Measurements from ENCODE around the gene FBXO10. TPM values are rescaled to one million over a fixed set of nuclear protein-coding genes. Genes with fewer than 3 reads are reported as not detected.

The FBXO10 gene
- total RNA-seq, 2 donors from 2014 or later: 19.5 to 26.6 TPM

DNA sequence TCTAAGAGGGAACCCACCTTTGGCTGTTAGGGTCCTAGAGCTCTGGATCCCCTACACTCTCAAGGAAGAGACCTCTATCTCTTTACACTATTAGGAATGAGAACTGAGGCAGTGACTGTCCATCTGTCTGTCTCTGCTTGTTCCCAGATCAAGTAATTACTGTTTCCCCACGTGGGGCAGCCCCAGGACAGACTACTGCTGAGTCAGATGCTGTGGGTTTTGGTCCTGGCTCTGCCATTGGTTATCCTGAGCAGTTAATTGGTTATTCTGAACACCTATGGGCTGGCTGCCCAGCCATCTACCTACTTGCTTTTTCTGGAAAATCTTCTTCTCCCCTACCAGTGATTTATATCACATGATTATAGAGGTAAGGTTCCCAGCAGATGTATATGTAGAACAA lies 33.3 kb downstream of the FBXO10 start:
- H3K27ac ChIP-seq (ENCODE audit: low read depth, low read length): no peak overlapping the region
- no peak overlapping the region for H3K9ac ChIP-seq (ENCODE audit: extremely low read depth, low read length, poor library complexity, severe bottlenecking)
- H3K4me3 Mint-ChIP-seq: no peak overlapping the region
- TF ChIP-seq, protein P1, sequence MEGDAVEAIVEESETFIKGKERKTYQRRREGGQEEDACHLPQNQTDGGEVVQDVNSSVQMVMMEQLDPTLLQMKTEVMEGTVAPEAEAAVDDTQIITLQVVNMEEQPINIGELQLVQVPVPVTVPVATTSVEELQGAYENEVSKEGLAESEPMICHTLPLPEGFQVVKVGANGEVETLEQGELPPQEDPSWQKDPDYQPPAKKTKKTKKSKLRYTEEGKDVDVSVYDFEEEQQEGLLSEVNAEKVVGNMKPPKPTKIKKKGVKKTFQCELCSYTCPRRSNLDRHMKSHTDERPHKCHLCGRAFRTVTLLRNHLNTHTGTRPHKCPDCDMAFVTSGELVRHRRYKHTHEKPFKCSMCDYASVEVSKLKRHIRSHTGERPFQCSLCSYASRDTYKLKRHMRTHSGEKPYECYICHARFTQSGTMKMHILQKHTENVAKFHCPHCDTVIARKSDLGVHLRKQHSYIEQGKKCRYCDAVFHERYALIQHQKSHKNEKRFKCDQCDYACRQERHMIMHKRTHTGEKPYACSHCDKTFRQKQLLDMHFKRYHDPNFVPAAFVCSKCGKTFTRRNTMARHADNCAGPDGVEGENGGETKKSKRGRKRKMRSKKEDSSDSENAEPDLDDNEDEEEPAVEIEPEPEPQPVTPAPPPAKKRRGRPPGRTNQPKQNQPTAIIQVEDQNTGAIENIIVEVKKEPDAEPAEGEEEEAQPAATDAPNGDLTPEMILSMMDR (conservative IDR thresholded peaks at IDR 0.05): no peak
- H3K27me3 Mint-ChIP-seq (ENCODE audit: insufficient read depth): no peaks in the 10 kb centered on the region
- peaks cover 60% of the 10 kb centered on the region for H3K36me3 ChIP-seq (ENCODE audit: control insufficient read depth, insufficient read depth, low read length)
- no peak overlapping the region for H3K27ac Mint-ChIP-seq
- no peak overlapping the region for H3K4me3 ChIP-seq (ENCODE audit: low read length)
- no peak for DNase-seq
- no peaks in the 10 kb centered on the region for H3K4me1 Mint-ChIP-seq
- WGBS, 2 experiments (ENCODE audit: insufficient coverage in 1 of 2, insufficient read length in 1 of 2): 71 to 78% methylated on average over 1 of the region's 1 CpG
- H3K4me1 ChIP-seq (ENCODE audit: control insufficient read depth, insufficient read depth, low read length): no peaks in the 10 kb centered on the region
- H3K27me3 ChIP-seq (ENCODE audit: control insufficient read depth, insufficient read depth, low read length, poor library complexity, severe bottlenecking): no peaks in the 10 kb centered on the region
- H3K36me3 Mint-ChIP-seq (ENCODE audit: low read depth): peaks cover 62% of the 10 kb centered on the region
- H3K9me3 ChIP-seq (ENCODE audit: control insufficient read depth, low read length): peaks cover 10% of the 10 kb centered on the region
- no peaks in the 10 kb centered on the region for H3K9me3 Mint-ChIP-seq

DNA sequence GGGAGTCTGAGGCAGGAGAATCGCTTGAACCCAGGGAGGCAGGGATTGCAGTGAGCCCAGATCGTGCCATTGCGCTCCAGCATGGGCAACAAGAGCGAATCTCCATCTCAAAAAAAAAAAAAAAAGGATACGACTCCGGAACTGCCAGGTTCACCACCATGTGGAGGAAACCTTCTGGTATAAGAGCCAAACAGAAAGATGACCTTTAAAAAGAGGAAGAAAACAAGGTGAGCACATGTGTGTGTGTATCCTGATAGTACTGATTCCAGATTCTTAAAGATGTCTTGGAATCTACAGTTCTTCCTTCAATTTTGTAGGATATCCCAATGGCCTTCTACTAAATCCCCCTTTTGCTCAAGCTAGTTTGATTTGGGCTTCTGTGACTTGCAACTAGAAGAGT lies 33.7 kb downstream of the FBXO10 start:
- Histone ChIP-seq H3K36me3 (ENCODE audit: control insufficient read depth, insufficient read depth, low read length) (peaks cover 60% of the 10 kb centered on the region), H3K9me3 (ENCODE audit: control insufficient read depth, low read length) (peaks cover 6% of the 10 kb centered on the region), H3K9ac (ENCODE audit: extremely low read depth, low read length, poor library complexity, severe bottlenecking) (no peak overlapping the region), H3K4me1 (ENCODE audit: control insufficient read depth, insufficient read depth, low read length) (no peaks in the 10 kb centered on the region), H3K4me3 (ENCODE audit: low read length) (no peak overlapping the region), H3K27me3 (ENCODE audit: control insufficient read depth, insufficient read depth, low read length, poor library complexity, severe bottlenecking) (no peaks in the 10 kb centered on the region), H3K27ac (ENCODE audit: low read depth, low read length) (no peak overlapping the region)
- Mint-ChIP-seq H3K27ac (no peak overlapping the region), H3K36me3 (ENCODE audit: low read depth) (peaks cover 62% of the 10 kb centered on the region), H3K4me3 (no peak overlapping the region), H3K4me1 (no peaks in the 10 kb centered on the region), H3K9me3 (no peaks in the 10 kb centered on the region), H3K27me3 (ENCODE audit: insufficient read depth) (no peaks in the 10 kb centered on the region)
- 93 to 94% methylated on average over 2 to 6 of the region's 6 CpGs for WGBS, 2 experiments (ENCODE audit: insufficient coverage in 1 of 2, insufficient read length in 1 of 2)
- DNase-seq: no peak
- TF ChIP-seq, protein P1 (conservative IDR thresholded peaks at IDR 0.05): no peak

DNA sequence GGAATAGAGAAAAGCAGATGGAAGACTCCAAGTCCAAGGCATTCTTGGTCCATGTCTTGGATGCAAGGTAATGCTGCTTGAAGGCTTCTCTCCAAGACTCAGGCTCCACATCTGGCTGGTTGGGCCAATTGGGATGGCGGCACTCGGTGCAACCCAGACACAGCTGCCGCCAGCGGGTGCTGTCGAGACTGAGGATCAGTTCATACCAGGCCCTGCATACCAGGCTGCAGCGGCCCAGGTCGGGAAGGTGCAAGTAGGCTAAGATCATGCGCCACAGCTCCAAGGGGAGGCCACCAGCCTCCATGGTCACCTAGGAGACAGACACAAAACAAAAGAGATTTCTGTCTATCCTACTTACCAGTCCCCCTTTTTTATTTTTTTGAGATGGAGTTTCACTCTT lies 34.7 kb downstream of the FBXO10 start:
- H3K27me3 ChIP-seq (ENCODE audit: control insufficient read depth, insufficient read depth, low read length, poor library complexity, severe bottlenecking): no peaks in the 10 kb centered on the region
- no peaks in the 10 kb centered on the region for H3K4me1 ChIP-seq (ENCODE audit: control insufficient read depth, insufficient read depth, low read length)
- no peaks in the 10 kb centered on the region for H3K9me3 Mint-ChIP-seq
- H3K27ac ChIP-seq (ENCODE audit: low read depth, low read length): no peak overlapping the region
- TF ChIP-seq, protein P1 (conservative IDR thresholded peaks at IDR 0.05): no peak
- H3K9ac ChIP-seq (ENCODE audit: extremely low read depth, low read length, poor library complexity, severe bottlenecking): no peak overlapping the region
- H3K36me3 Mint-ChIP-seq (ENCODE audit: low read depth): peaks cover 68% of the 10 kb centered on the region
- peaks cover 61% of the 10 kb centered on the region for H3K36me3 ChIP-seq (ENCODE audit: control insufficient read depth, insufficient read depth, low read length)
- no peaks in the 10 kb centered on the region for H3K9me3 ChIP-seq (ENCODE audit: control insufficient read depth, low read length)
- DNase-seq: no peak
- no peak overlapping the region for H3K4me3 Mint-ChIP-seq
- H3K4me1 Mint-ChIP-seq: no peaks in the 10 kb centered on the region
- H3K27me3 Mint-ChIP-seq (ENCODE audit: insufficient read depth): no peaks in the 10 kb centered on the region
- H3K4me3 ChIP-seq (ENCODE audit: low read length): no peak overlapping the region
- H3K27ac Mint-ChIP-seq: peak overlapping the region; percentile 26
- WGBS, 2 experiments (ENCODE audit: insufficient coverage in 1 of 2, insufficient read length in 1 of 2): 93 to 96% methylated on average over 6 to 8 of the region's 8 CpGs

Data from endodermal cell (in vitro differentiated cells).